Measurements from ENCODE around the gene PDE8A. TPM values are rescaled to one million over a fixed set of nuclear protein-coding genes. Genes with fewer than 3 reads are reported as not detected.

PDE8A gene
- total RNA-seq, 1 experiment from 2014 or later, result 44.2 TPM

DNA sequence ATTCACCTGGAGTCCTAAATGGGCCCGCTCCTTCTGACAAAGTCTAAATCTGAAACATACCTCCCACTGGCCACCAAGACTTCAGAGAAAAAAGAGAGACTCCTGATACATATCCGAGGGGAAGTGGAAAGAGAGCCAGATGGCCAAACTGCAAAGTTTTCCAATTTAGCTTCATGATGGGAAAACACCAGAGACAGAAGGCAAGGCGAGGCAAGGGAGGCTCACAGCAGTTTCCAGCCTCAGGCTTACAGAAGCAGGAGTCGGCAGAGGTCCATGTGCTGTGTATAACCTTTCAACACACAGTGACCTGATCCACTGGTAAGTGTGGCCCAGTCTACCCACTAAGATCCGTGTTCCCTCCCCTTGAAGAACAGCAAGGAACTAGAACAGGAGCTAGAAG lies 29.9 kb upstream of the PDE8A start:
- Histone ChIP-seq H3K4me1 (ENCODE audit: insufficient read depth, low read length) (peaks cover 33% of the 10 kb centered on the region), H3K27me3 (ENCODE audit: low read length) (no peaks in the 10 kb centered on the region), H3K9me2 (replicated peaks; ENCODE audit: low read length) (no peaks in the 10 kb centered on the region), H3K36me3 (ENCODE audit: low read depth, low read length) (no peaks in the 10 kb centered on the region), H3K27ac (ENCODE audit: low read length) (no peak overlapping the region), H3F3A (ENCODE audit: low read length, unreplicated experiment) (no peaks in the 10 kb centered on the region), H3K9me3 (ENCODE audit: low read length) (no peaks in the 10 kb centered on the region), H3K9ac (ENCODE audit: low read length) (no peak overlapping the region), H3K4me2 (ENCODE audit: low read length) (no peak overlapping the region), H3K79me2 (ENCODE audit: low read length) (no peaks in the 10 kb centered on the region), H4K20me1 (ENCODE audit: low read length) (no peaks in the 10 kb centered on the region), H2AFZ (ENCODE audit: low read length) (no peak overlapping the region), H3K4me3 (ENCODE audit: low read length) (no peak overlapping the region)
- ATAC-seq (no peak), DNase-seq (no peak)
- POLR2A ChIA-PET (ENCODE audit: unreplicated experiment), result no interaction called here
- CTCF ChIA-PET, result no interaction called here
- TF ChIP-seq EZH2 (IDR thresholded peaks at IDR 0.05; ENCODE audit: low read length, unreplicated experiment) (no peak), EZH2phosphoT487 (IDR thresholded peaks at IDR 0.05; ENCODE audit: borderline replicate concordance, low read length) (no peak)
- TF ChIP-seq, protein P1, sequence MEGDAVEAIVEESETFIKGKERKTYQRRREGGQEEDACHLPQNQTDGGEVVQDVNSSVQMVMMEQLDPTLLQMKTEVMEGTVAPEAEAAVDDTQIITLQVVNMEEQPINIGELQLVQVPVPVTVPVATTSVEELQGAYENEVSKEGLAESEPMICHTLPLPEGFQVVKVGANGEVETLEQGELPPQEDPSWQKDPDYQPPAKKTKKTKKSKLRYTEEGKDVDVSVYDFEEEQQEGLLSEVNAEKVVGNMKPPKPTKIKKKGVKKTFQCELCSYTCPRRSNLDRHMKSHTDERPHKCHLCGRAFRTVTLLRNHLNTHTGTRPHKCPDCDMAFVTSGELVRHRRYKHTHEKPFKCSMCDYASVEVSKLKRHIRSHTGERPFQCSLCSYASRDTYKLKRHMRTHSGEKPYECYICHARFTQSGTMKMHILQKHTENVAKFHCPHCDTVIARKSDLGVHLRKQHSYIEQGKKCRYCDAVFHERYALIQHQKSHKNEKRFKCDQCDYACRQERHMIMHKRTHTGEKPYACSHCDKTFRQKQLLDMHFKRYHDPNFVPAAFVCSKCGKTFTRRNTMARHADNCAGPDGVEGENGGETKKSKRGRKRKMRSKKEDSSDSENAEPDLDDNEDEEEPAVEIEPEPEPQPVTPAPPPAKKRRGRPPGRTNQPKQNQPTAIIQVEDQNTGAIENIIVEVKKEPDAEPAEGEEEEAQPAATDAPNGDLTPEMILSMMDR (conservative IDR thresholded peaks at IDR 0.05; ENCODE audit: low read depth, low read length), result no peak
- BruUV-seq (replicated peaks), result no TSS peak
- intact Hi-C loops (cut with micrococcal nuclease), result no loop called here

DNA sequence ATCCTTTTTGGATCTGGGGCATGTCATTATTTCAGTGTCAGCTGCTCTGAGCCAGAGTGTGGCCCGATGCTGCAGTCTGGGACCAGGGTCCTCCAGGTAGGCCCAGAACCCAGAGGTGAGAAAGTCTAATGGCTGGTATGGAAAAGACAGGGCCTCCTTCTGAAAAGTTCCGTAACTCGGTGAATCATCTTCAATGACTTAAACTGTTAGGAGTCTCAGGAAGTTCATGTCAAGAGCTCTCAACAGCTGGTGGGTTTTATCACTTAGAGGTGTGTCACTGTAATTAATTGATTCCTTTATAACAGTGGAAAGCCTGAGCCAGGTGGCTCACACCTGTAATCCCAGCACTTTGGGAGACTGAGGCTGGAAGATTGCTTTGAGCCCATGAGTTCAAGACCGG lies 28.5 kb upstream of the PDE8A start:
- no peak overlapping the region for H3K9ac ChIP-seq (ENCODE audit: low read length)
- POLR2A ChIA-PET (ENCODE audit: unreplicated experiment), result no interaction called here
- intact Hi-C loops (cut with micrococcal nuclease), result no loop called here
- no TSS peak for BruUV-seq (replicated peaks)
- CTCF ChIA-PET, result interaction anchor here (0.7 kb wide), 1 partner anchor 159 kb away, joined by 3 read pairs; no protein-coding TSS in a partner anchor
- no peaks in the 10 kb centered on the region for H3K9me2 ChIP-seq (replicated peaks; ENCODE audit: low read length)
- H3K27me3 ChIP-seq (ENCODE audit: low read length), result no peaks in the 10 kb centered on the region
- no peak for DNase-seq
- ATAC-seq, result no peak
- H3K27ac ChIP-seq (ENCODE audit: low read length), result no peak overlapping the region
- H3K36me3 ChIP-seq (ENCODE audit: low read depth, low read length), result no peaks in the 10 kb centered on the region
- H3K4me2 ChIP-seq (ENCODE audit: low read length), result no peak overlapping the region
- H3F3A ChIP-seq (ENCODE audit: low read length, unreplicated experiment), result no peaks in the 10 kb centered on the region
- no peaks in the 10 kb centered on the region for H3K79me2 ChIP-seq (ENCODE audit: low read length)
- no peak overlapping the region for H2AFZ ChIP-seq (ENCODE audit: low read length)
- no peaks in the 10 kb centered on the region for H3K9me3 ChIP-seq (ENCODE audit: low read length)
- no peaks in the 10 kb centered on the region for H4K20me1 ChIP-seq (ENCODE audit: low read length)
- no peak overlapping the region for H3K4me3 ChIP-seq (ENCODE audit: low read length)
- peaks cover 19% of the 10 kb centered on the region for H3K4me1 ChIP-seq (ENCODE audit: insufficient read depth, low read length)
- TF ChIP-seq, protein P1 (conservative IDR thresholded peaks at IDR 0.05; ENCODE audit: low read depth, low read length), result no peak
- TF ChIP-seq EZH2phosphoT487 (IDR thresholded peaks at IDR 0.05; ENCODE audit: borderline replicate concordance, low read length) (no peak), EZH2 (IDR thresholded peaks at IDR 0.05; ENCODE audit: low read length, unreplicated experiment) (no peak)

DNA sequence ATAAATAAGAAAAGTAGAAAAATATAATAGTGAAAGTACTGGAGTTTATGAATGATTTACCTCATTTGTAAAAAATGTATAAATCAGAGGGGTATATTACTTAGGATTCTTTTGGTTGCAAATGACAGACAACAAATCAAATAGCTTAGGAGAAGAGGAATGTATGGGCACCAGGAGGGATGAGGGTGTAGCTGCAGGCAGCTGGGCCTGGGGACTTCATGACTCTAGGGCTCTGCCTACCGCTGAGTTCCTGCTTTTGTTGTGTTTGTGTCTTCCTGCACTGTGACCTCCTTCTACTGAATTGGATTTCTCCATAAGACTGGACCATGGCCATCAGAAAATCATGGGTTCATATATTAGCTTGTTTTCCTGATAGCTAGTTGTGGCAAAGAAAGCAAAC lies 27.9 kb upstream of the PDE8A start:
- Histone ChIP-seq H3K4me2 (ENCODE audit: low read length) (no peak overlapping the region), H3K9me2 (replicated peaks; ENCODE audit: low read length) (no peaks in the 10 kb centered on the region), H2AFZ (ENCODE audit: low read length) (no peak overlapping the region), H3K36me3 (ENCODE audit: low read depth, low read length) (no peaks in the 10 kb centered on the region), H3K79me2 (ENCODE audit: low read length) (no peaks in the 10 kb centered on the region), H3K27me3 (ENCODE audit: low read length) (no peaks in the 10 kb centered on the region), H3K27ac (ENCODE audit: low read length) (no peak overlapping the region), H3F3A (ENCODE audit: low read length, unreplicated experiment) (no peaks in the 10 kb centered on the region), H3K4me1 (ENCODE audit: insufficient read depth, low read length) (peaks cover 13% of the 10 kb centered on the region), H3K9ac (ENCODE audit: low read length) (no peak overlapping the region), H4K20me1 (ENCODE audit: low read length) (no peaks in the 10 kb centered on the region), H3K4me3 (ENCODE audit: low read length) (no peak overlapping the region), H3K9me3 (ENCODE audit: low read length) (no peaks in the 10 kb centered on the region)
- POLR2A ChIA-PET (ENCODE audit: unreplicated experiment), result no interaction called here
- no peak for ATAC-seq
- TF ChIP-seq, protein P1 (conservative IDR thresholded peaks at IDR 0.05; ENCODE audit: low read depth, low read length), result no peak
- TF ChIP-seq EZH2phosphoT487 (IDR thresholded peaks at IDR 0.05; ENCODE audit: borderline replicate concordance, low read length) (no peak), EZH2 (IDR thresholded peaks at IDR 0.05; ENCODE audit: low read length, unreplicated experiment) (no peak)
- no TSS peak for BruUV-seq (replicated peaks)
- intact Hi-C loops (cut with micrococcal nuclease), result loop anchor here (2.0 kb wide), 1 partner anchor 53 kb away; no protein-coding TSS in a partner anchor
- CTCF ChIA-PET, result interaction anchor here (0.6 kb wide), 1 partner anchor 51 kb away, joined by 3 read pairs; no protein-coding TSS in a partner anchor
- no peak for DNase-seq

All from PC-3 (cell line).